OCI-LY1 (cell line): ENCODE results near the gene C19orf73.

Source experiments
- H2AFZ ChIP-seq: fragments of 200-600 bp; sonication (generic), shearing (Covaris generic); 2 replicates; pipeline ENCODE4 v1.6.0; 2014; ENCODE audit warnings: antibody characterized with exemption, mild to moderate bottlenecking, low read length
- H3F3A ChIP-seq: fragments of 200-600 bp; sonication (generic), shearing (Covaris generic); 2 replicates; pipeline ENCODE4 v1.6.0; 2014; ENCODE audit warnings: mild to moderate bottlenecking, antibody characterized with exemption, low read length, moderate library complexity; ENCODE audit not compliant: insufficient read depth
- H3K27ac ChIP-seq: fragments of 200-600 bp; sonication (generic); 2 replicates; pipeline ENCODE4 v1.5.1; 2014; ENCODE audit warnings: low read length, mixed run types, mild to moderate bottlenecking, low read depth; ENCODE audit not compliant: poor library complexity, severe bottlenecking
- H3K27me3 ChIP-seq: fragments of 200-600 bp; sonication (generic); 2 replicates; pipeline ENCODE4 v1.6.0; 2014; ENCODE audit warnings: antibody characterized with exemption, mild to moderate bottlenecking, low read length, moderate library complexity; ENCODE audit not compliant: insufficient read depth
- H3K36me3 ChIP-seq: fragments of 200-600 bp; sonication (generic); 2 replicates; pipeline ENCODE4 v1.6.1; 2014; ENCODE audit warnings: mild to moderate bottlenecking, antibody characterized with exemption, low read length, moderate library complexity, mixed read lengths; ENCODE audit not compliant: insufficient read depth
- H3K4me1 ChIP-seq: fragments of 200-600 bp; sonication (generic); 2 replicates; pipeline ENCODE4 v1.5.1; 2014; ENCODE audit warnings: mild to moderate bottlenecking, low read length, moderate library complexity; ENCODE audit not compliant: insufficient read depth, severe bottlenecking
- H3K4me2 ChIP-seq: fragments of 200-600 bp; sonication (generic), shearing (Covaris generic); 2 replicates; pipeline ENCODE4 v1.6.1; 2014; ENCODE audit warnings: low read length
- H3K4me3 ChIP-seq: fragments of 200-600 bp; sonication (generic); 2 replicates; pipeline ENCODE4 v1.5.1; 2014; ENCODE audit warnings: low read length, low read depth, mild to moderate bottlenecking, mixed read lengths; ENCODE audit not compliant: poor library complexity, severe bottlenecking
- H3K79me2 ChIP-seq: fragments of 200-600 bp; shearing (Covaris generic); 2 replicates; pipeline ENCODE4 v1.6.1; 2016; ENCODE audit warnings: mixed run types, low read length, mixed read lengths; ENCODE audit not compliant: insufficient read depth
- H3K9ac ChIP-seq: fragments of 200-600 bp; sonication (generic), shearing (Covaris generic); 2 replicates; pipeline ENCODE4 v1.6.1; 2014; ENCODE audit warnings: mild to moderate bottlenecking, low read length, mixed read lengths
- H3K9me2 ChIP-seq: fragments of 200-600 bp; sonication (generic), shearing (Covaris generic); 2 replicates; pipeline ENCODE4 v1.6.1; 2014; ENCODE audit warnings: low read depth, mild to moderate bottlenecking, low read length, mixed read lengths
- H3K9me3 ChIP-seq: fragments of 200-600 bp; shearing (Covaris generic); 2 replicates; pipeline ENCODE4 v1.6.1; 2014; ENCODE audit warnings: low read length, mixed read lengths
- H4K20me1 ChIP-seq: fragments of 200-600 bp; sonication (generic), shearing (Covaris generic); 2 replicates; pipeline ENCODE4 v1.6.0; 2016; ENCODE audit warnings: mild to moderate bottlenecking, low read length; ENCODE audit not compliant: insufficient read depth
- EZH2 ChIP-seq: fragments of 200-600 bp; sonication (generic), shearing (Covaris generic); IDR thresholded peaks from 2 replicates; pipeline ENCODE4 v1.8.0; 2017; ENCODE audit warnings: borderline replicate concordance, mixed run types, mild to moderate bottlenecking, antibody characterized with exemption, low read length, moderate library complexity, mixed read lengths
- TF ChIP-seq, protein P1 (sequence below): fragments of 200-600 bp; sonication (generic), shearing (Covaris generic); IDR thresholded peaks from 2 replicates; pipeline ENCODE4 v1.5.1; 2017; ENCODE audit warnings: mild to moderate bottlenecking, antibody characterized with exemption, low read length, moderate library complexity, mixed read lengths

The C19orf73 gene

DNA sequence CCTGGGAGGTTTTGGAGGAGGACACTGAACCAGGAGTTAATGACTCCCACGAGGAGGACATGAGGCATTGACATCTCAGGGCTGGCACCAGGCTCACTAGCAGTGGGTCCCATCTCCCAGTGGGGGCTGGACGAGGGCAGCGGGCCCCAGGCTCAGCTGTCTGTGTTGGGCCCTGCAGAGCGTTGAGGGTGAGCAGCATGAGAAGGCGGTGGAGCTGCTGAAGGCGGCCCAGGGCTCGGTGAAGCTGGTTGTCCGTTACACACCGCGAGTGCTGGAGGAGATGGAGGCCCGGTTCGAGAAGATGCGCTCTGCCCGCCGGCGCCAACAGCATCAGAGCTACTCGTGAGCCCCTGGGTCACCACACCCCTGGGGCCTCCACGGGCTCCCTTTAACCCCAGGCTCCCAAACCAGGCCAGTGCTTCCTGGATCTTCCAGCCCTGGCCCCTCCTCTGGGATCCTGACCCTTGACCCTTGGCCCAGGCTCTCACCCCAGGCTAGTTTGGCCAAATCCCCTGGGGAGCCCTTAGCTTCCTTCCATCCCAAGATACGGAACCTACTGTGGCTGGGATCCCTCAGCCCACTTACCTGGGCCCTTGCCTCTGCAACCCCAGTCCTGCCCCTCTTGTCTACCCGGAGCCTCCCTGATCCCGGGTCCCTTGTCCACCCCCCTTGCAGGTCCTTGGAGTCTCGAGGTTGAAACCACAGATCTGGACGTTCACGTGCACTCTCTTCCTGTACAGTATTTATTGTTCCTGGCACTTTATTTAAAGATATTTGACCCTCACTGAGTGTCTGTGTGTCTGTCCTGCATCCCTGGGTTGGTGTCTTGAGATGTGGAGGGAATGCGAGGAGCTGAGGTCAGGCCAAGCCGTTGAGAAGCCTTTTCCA lies 1.0 kb downstream of the C19orf73 start:
- H3K27me3 ChIP-seq: 0 out of 2 replicates have a peak, but pooled peaks cover 7% of the 10 kb centered on the region
- no peak for TF ChIP-seq EZH2
- TF ChIP-seq, protein P1, sequence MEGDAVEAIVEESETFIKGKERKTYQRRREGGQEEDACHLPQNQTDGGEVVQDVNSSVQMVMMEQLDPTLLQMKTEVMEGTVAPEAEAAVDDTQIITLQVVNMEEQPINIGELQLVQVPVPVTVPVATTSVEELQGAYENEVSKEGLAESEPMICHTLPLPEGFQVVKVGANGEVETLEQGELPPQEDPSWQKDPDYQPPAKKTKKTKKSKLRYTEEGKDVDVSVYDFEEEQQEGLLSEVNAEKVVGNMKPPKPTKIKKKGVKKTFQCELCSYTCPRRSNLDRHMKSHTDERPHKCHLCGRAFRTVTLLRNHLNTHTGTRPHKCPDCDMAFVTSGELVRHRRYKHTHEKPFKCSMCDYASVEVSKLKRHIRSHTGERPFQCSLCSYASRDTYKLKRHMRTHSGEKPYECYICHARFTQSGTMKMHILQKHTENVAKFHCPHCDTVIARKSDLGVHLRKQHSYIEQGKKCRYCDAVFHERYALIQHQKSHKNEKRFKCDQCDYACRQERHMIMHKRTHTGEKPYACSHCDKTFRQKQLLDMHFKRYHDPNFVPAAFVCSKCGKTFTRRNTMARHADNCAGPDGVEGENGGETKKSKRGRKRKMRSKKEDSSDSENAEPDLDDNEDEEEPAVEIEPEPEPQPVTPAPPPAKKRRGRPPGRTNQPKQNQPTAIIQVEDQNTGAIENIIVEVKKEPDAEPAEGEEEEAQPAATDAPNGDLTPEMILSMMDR: no peak
- peaks cover 29% of the 10 kb centered on the region for H3K4me1 ChIP-seq
- H3F3A ChIP-seq: peaks cover 5% of the 10 kb centered on the region; the same call in 1 of the 2 replicates
- H3K4me2 ChIP-seq: peak overlapping the region; percentile 98
- H3K9me2 ChIP-seq: no peaks in the 10 kb centered on the region
- H3K4me3 ChIP-seq: peak overlapping the region; percentile 73
- H3K79me2 ChIP-seq: no peaks in the 10 kb centered on the region
- H2AFZ ChIP-seq: no peak overlapping the region
- H3K9ac ChIP-seq: peak overlapping the region; percentile 80
- no peaks in the 10 kb centered on the region for H3K36me3 ChIP-seq
- peak overlapping the region; percentile 55 for H3K27ac ChIP-seq
- H3K9me3 ChIP-seq: no peaks in the 10 kb centered on the region
- H4K20me1 ChIP-seq: no peaks in the 10 kb centered on the region

DNA sequence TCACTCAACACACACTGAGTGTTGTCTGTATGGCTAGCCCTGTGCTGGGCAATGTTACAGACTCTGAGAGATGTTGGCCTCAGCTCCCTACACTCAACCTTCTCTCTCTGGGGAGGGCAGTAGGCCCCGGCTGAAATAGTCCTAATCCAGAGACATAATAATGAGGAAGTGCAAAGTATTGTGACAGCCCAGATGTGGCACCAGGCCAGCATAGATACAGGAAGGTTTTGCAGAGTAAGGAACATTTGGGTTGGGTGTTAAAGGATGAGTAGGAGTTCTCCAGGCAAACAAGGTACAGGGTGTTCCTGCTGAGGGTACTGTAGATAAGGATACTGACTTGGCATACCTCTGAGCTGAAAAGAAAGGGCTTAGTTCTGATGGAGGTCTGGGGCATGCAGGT lies 2.4 kb downstream of the C19orf73 start:
- Histone ChIP-seq H3K27me3 (0 out of 2 replicates have a peak, but pooled peaks cover 7% of the 10 kb centered on the region), H4K20me1 (no peaks in the 10 kb centered on the region), H3K9me2 (no peaks in the 10 kb centered on the region), H2AFZ (no peak overlapping the region), H3K79me2 (no peaks in the 10 kb centered on the region), H3K27ac (no peak overlapping the region), H3K36me3 (no peaks in the 10 kb centered on the region), H3F3A (peaks cover 5% of the 10 kb centered on the region; the same call in 1 of the 2 replicates), H3K4me2 (no peak overlapping the region), H3K4me3 (no peak overlapping the region), H3K9ac (no peak overlapping the region), H3K9me3 (no peaks in the 10 kb centered on the region), H3K4me1 (peaks cover 29% of the 10 kb centered on the region)
- TF ChIP-seq, protein P1: no peak
- TF ChIP-seq EZH2: no peak

DNA sequence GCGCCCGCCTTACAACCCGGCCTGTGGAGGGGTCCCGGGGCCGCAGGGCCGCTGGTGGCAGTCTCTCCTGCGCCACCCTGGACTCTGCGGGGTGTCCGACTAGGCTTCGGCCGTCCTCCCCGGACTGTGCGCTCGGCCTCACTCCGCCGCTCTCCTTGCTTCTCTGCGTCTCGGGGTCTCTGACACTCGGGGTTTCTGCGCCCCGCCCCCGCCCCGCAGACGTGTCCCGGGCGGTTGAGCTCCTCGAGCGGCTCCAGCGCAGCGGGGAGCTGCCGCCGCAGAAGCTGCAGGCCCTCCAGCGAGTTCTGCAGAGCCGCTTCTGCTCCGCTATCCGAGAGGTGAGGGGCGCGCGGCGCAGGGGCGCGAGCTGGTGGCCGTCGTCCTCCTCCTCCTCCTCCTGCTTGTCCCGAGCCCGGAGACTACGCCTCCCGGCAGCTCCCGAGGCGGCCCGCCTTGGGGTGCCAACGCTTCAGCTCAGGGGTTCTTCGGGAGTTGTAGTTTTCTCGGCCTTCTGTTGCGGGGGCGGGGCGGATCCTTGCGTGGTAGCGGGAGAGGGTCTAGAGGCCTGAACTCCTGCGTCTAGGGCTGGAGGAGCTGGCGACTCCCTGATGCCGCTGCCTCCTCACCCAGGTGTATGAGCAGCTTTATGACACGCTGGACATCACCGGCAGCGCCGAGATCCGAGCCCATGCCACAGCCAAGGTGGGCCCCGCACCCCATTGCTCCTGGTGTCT lies 4.1 kb downstream of the C19orf73 start:
- H3K27me3 ChIP-seq: 0 out of 2 replicates have a peak, but pooled peaks cover 2% of the 10 kb centered on the region
- no peak for TF ChIP-seq EZH2
- TF ChIP-seq, protein P1: no peak
- peak overlapping the region; percentile 65 for H3K4me3 ChIP-seq
- no peaks in the 10 kb centered on the region for H3K9me2 ChIP-seq
- 0 out of 2 replicates have a peak, but pooled peaks cover 4% of the 10 kb centered on the region for H3F3A ChIP-seq
- no peak overlapping the region for H2AFZ ChIP-seq
- no peaks in the 10 kb centered on the region for H3K79me2 ChIP-seq
- 0 out of 2 replicates have a peak, but pooled peaks cover under 1% of the 10 kb centered on the region for H3K36me3 ChIP-seq
- H3K27ac ChIP-seq: no peak overlapping the region
- H3K4me2 ChIP-seq: peak overlapping the region; percentile 85
- H3K9ac ChIP-seq: peak overlapping the region; percentile 53; the same call in 1 of the 2 replicates
- H3K4me1 ChIP-seq: peaks cover 24% of the 10 kb centered on the region
- no peaks in the 10 kb centered on the region for H4K20me1 ChIP-seq
- no peaks in the 10 kb centered on the region for H3K9me3 ChIP-seq
